OCI-LY7 (cell line): ENCODE results near the gene DOLK. TPM values are rescaled to one million over a fixed set of nuclear protein-coding genes. Genes with fewer than 3 reads are reported as not detected.

Experiments used
- BruUV-seq: library from RNA; stranded (reverse); fragments of 400-500 nt; replicated peaks from 2 replicates; lab custom pipeline; 2021; lab: Mats Ljungman, UMichigan
- CTCF ChIA-PET: fragments of 300-600 bp; sonication (Branson Sonifier 250); formaldehyde crosslinking; loops from one replicate; lab custom pipeline; 2022; ENCODE audit warnings: antibody characterized with exemption; ENCODE audit not compliant: unreplicated experiment; lab: Charles Lee
- POLR2A ChIA-PET: fragments of 300-600 bp; sonication (Branson Sonifier 250); formaldehyde crosslinking; loops from one replicate; lab custom pipeline; 2022; ENCODE audit warnings: antibody characterized with exemption; lab: Charles Lee
- DNase-seq: peaks from one replicate; pipeline ENCODE4 v3.0.0-alpha.2; 2015; ENCODE audit warnings: low spot score
- H2AFZ ChIP-seq: fragments of 200-600 bp; sonication (generic), shearing (Covaris generic); 2 replicates; pipeline ENCODE4 v1.6.1; 2014; ENCODE audit warnings: mild to moderate bottlenecking, antibody characterized with exemption, low read length, moderate library complexity
- H3K27ac ChIP-seq: fragments of 200-600 bp; sonication (generic); 2 replicates; pipeline ENCODE4 v1.5.1; 2014; ENCODE audit warnings: mixed run types, low read depth, mild to moderate bottlenecking, moderate library complexity, low read length, inconsistent platforms; ENCODE audit not compliant: poor library complexity, severe bottlenecking
- H3K36me3 ChIP-seq: fragments of 200-600 bp; sonication (generic); 2 replicates; pipeline ENCODE4 v1.6.1; 2014; ENCODE audit warnings: mild to moderate bottlenecking, antibody characterized with exemption, low read length, moderate library complexity, mixed read lengths; ENCODE audit not compliant: insufficient read depth
- H3K4me1 ChIP-seq: fragments of 200-600 bp; sonication (generic); 2 replicates; pipeline ENCODE4 v1.5.1; 2014; ENCODE audit warnings: mild to moderate bottlenecking, low read length; ENCODE audit not compliant: insufficient read depth, poor library complexity, severe bottlenecking
- H3K4me2 ChIP-seq: fragments of 200-600 bp; sonication (generic); 2 replicates; pipeline ENCODE4 v1.6.1; 2014; ENCODE audit warnings: mild to moderate bottlenecking, low read length
- H3K4me3 ChIP-seq: fragments of 200-600 bp; sonication (generic); 2 replicates; pipeline ENCODE4 v1.5.1; 2014; ENCODE audit warnings: mild to moderate bottlenecking, low read depth, low read length; ENCODE audit not compliant: poor library complexity, severe bottlenecking
- H3K79me2 ChIP-seq: fragments of 200-600 bp; sonication (generic); 2 replicates; pipeline ENCODE4 v1.6.1; 2016; ENCODE audit warnings: low read depth, mild to moderate bottlenecking, low read length, moderate library complexity, mixed read lengths; ENCODE audit not compliant: insufficient read depth
- H3K9me2 ChIP-seq: fragments of 200-600 bp; sonication (generic); 2 replicates; pipeline ENCODE4 v1.6.1; 2016; ENCODE audit warnings: mild to moderate bottlenecking, low read length, mixed read lengths; ENCODE audit not compliant: insufficient read depth
- H3K9me3 ChIP-seq: fragments of 200-600 bp; sonication (generic); 2 replicates; pipeline ENCODE4 v1.6.1; 2014; ENCODE audit warnings: mild to moderate bottlenecking, mixed run types, low read length, mixed read lengths
- H4K20me1 ChIP-seq: fragments of 200-600 bp; sonication (generic); 2 replicates; pipeline ENCODE4 v1.6.1; 2014; ENCODE audit warnings: mild to moderate bottlenecking, antibody characterized with exemption, low read length, moderate library complexity, mixed read lengths; ENCODE audit not compliant: insufficient read depth
- CTCF ChIP-seq: fragments of 200-600 bp; sonication (generic); conservative IDR thresholded peaks from 2 replicates; pipeline ENCODE4 v1.5.1; 2014; ENCODE audit warnings: mild to moderate bottlenecking, antibody characterized with exemption, low read length, moderate library complexity, mixed read lengths
- EZH2phosphoT487 ChIP-seq: fragments of 200-600 bp; sonication (generic); IDR thresholded peaks from 2 replicates; pipeline ENCODE4 v1.6.1; 2018; ENCODE audit warnings: low read depth, borderline replicate concordance, mild to moderate bottlenecking, mixed run types, antibody characterized with exemption, low read length, moderate library complexity, mixed read lengths
- intact Hi-C: fragments of 100-400 bp; cut with micrococcal nuclease; formaldehyde crosslinking; loops from one replicate; pipeline ENCODE4 v1.10.0; 2022; ENCODE audit not compliant: unreplicated experiment
- total RNA-seq, 2 experiments: library from RNA; depleted of rRNA in 1 of 2; stranded (reverse); fragments of >200 nt in 1 of 2; shearing (Covaris generic) in 1 of 2; gene quantifications; 2 replicates each; pipeline ENCODE4 v1.2.3, GENCODE V29; 2014 to 2022

The DOLK gene
- total RNA-seq, 2 experiments from 2014 or later: 5.1 to 9.6 TPM

- Histone ChIP-seq H2AFZ (no peak overlapping the region), H3K4me1 (no peaks in the 10 kb centered on the region), H3K4me2 (no peak overlapping the region), H3K9me3 (no peaks in the 10 kb centered on the region), H3K79me2 (no peaks in the 10 kb centered on the region), H3K27ac (no peak overlapping the region), H3K36me3 (peaks cover 92% of the 10 kb centered on the region), H3K4me3 (no peak overlapping the region), H3K9me2 (no peaks in the 10 kb centered on the region), H4K20me1 (no peaks in the 10 kb centered on the region)
- BruUV-seq: no TSS peak
- TF ChIP-seq EZH2phosphoT487: no peak
- no peak for TF ChIP-seq CTCF
- intact Hi-C loops: no loop called here
- POLR2A ChIA-PET: no interaction called here
- CTCF ChIA-PET: no interaction called here
- DNase-seq: no peak
Measured at GRCh38 chr9:128983536-128983935, 36.1 kb upstream of the DOLK start.

- peaks cover 90% of the 10 kb centered on the region for H3K36me3 ChIP-seq
- CTCF ChIA-PET: no interaction called here
- intact Hi-C loops: no loop called here
Measured at GRCh38 chr9:128979111-128979510, 31.7 kb upstream of the DOLK start.

More at GRCh38 chr9:128979111-128979510, 31.7 kb upstream of the DOLK start:
- H3K4me1 ChIP-seq: no peaks in the 10 kb centered on the region
- DNase-seq: no peak
- H4K20me1 ChIP-seq: no peaks in the 10 kb centered on the region
- TF ChIP-seq CTCF (no peak), EZH2phosphoT487 (no peak)
- no peaks in the 10 kb centered on the region for H3K9me3 ChIP-seq
- no peak overlapping the region for H3K4me3 ChIP-seq
- no peak overlapping the region for H2AFZ ChIP-seq
- H3K79me2 ChIP-seq: no peaks in the 10 kb centered on the region
- H3K9me2 ChIP-seq: no peaks in the 10 kb centered on the region
- no peak overlapping the region for H3K27ac ChIP-seq
- no peak overlapping the region for H3K4me2 ChIP-seq
- no TSS peak for BruUV-seq
- POLR2A ChIA-PET: no interaction called here
